SK-N-SH treated with all-trans-retinoic acid at 6 μM for 48 hours (cell line): ENCODE measurements around the gene PSG2.

Source experiments
- CSDC2 ChIP-seq: fragments of 250-450 bp; sonication (Bioruptor Pico); IDR thresholded peaks from 2 replicates; pipeline ENCODE4 v1.5.0; 2020; ENCODE audit warnings: mild to moderate bottlenecking, moderate library complexity
- ESRRG ChIP-seq: fragments of 250-450 bp; sonication (Bioruptor Pico); IDR thresholded peaks from 2 replicates; pipeline ENCODE4 v1.6.1; 2021; ENCODE audit warnings: mild to moderate bottlenecking
- GLIS3 ChIP-seq: fragments of 250-450 bp; sonication (Bioruptor Pico); IDR thresholded peaks from 2 replicates; pipeline ENCODE4 v1.5.0; 2020; ENCODE audit warnings: mild to moderate bottlenecking, moderate library complexity
- PATZ1 ChIP-seq: fragments of 250-450 bp; sonication (Bioruptor Pico); IDR thresholded peaks from 2 replicates; pipeline ENCODE4 v1.8.0; 2020; ENCODE audit warnings: mild to moderate bottlenecking, moderate library complexity, borderline replicate concordance
- POU6F1 ChIP-seq: fragments of 250-450 bp; sonication (Bioruptor Pico); IDR thresholded peaks from 2 replicates; pipeline ENCODE4 v1.8.0; 2021; ENCODE audit warnings: low read depth, mild to moderate bottlenecking, moderate library complexity, borderline replicate concordance
- PPARA ChIP-seq: fragments of 250-450 bp; sonication (Bioruptor Pico); IDR thresholded peaks from 2 replicates; pipeline ENCODE4 v1.5.0; 2020; ENCODE audit warnings: mild to moderate bottlenecking, borderline replicate concordance
- RARB ChIP-seq: fragments of 250-450 bp; sonication (Bioruptor Pico); IDR thresholded peaks from 2 replicates; pipeline ENCODE4 v1.8.0; 2021; ENCODE audit warnings: mild to moderate bottlenecking, moderate library complexity

DNA sequence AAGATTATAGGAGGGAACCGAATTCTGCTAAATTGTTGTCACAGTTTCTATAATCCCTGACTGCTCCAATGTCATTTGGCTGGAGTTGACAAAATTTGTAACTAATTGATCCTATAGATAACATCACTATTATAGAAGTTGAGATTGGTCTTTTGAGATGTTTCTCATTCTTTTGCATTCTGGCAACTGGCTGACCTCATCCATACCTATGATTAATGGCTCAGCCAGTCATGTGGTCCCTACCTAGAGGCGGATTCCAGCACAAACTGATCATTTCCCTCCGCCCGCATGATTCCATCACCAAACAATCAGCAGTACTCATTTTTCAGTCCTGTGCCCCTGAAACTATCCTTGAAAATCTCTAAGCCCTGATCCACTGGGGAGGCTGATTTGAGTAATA is 4.2 kb downstream of the PSG2 start:
- TF ChIP-seq POU6F1 (no peak), CSDC2 (CRISPR knock-in tag) (no peak), ESRRG (CRISPR knock-in tag) (no peak), PATZ1 (no peak), GLIS3 (CRISPR knock-in tag) (no peak), PPARA (CRISPR knock-in tag) (no peak), RARB (CRISPR knock-in tag) (no peak)
